ENCODE measurements around the gene EMSY.
A peak's percentile ranks its signal among the peaks of the same experiment; 100 is the strongest.
"Not testable (repeated sequence)": the region's sequence is repeated elsewhere in the genome, so short reads cannot be mapped to it uniquely, and the experiment has no call there.

The EMSY gene

GRCh38 chr11:76561245-76561644 lies 116.4 kb downstream of the EMSY start:
- Histone ChIP-seq H3K9me3 (ENCODE audit: control insufficient read depth in 5 of 5, low read length in 5 of 5) (no peaks in the 10 kb centered on the region), H3K27me3 (ENCODE audit: control insufficient read depth in 5 of 5, insufficient read depth in 4 of 5, low read length in 5 of 5) (peaks cover 2 to 15% (median 6%) of the 10 kb centered on the region in 5 donors), H3K9ac (ENCODE audit: low read length in 5 of 5) (peak overlapping the region in 1 of 5 donors; percentile 23), H3K36me3 (ENCODE audit: control insufficient read depth in 5 of 5, insufficient read depth in 5 of 5, low read length in 5 of 5) (no peaks in the 10 kb centered on the region), H3K4me1 (ENCODE audit: control insufficient read depth in 5 of 5, insufficient read depth in 5 of 5, low read length in 5 of 5) (peaks cover 0 to 29% (median 7%) of the 10 kb centered on the region in 5 donors), H3K4me3 (ENCODE audit: low read depth in 1 of 5, low read length in 5 of 5) (no peak overlapping the region), H3K27ac (ENCODE audit: low read depth, low read length) (no peak overlapping the region)

- Histone ChIP-seq H3K4me1 (ENCODE audit: control insufficient read depth in 5 of 5, insufficient read depth in 5 of 5, low read length in 5 of 5) (peaks cover 0 to 29% (median 7%) of the 10 kb centered on the region in 5 donors), H3K9ac (ENCODE audit: low read length in 5 of 5) (no peak overlapping the region), H3K27ac (ENCODE audit: low read depth, low read length) (no peak overlapping the region), H3K27me3 (ENCODE audit: control insufficient read depth in 5 of 5, insufficient read depth in 4 of 5, low read length in 5 of 5) (peaks cover 2 to 15% (median 6%) of the 10 kb centered on the region in 5 donors), H3K4me3 (ENCODE audit: low read depth in 1 of 5, low read length in 5 of 5) (no peak overlapping the region), H3K36me3 (ENCODE audit: control insufficient read depth in 5 of 5, insufficient read depth in 5 of 5, low read length in 5 of 5) (no peaks in the 10 kb centered on the region), H3K9me3 (ENCODE audit: control insufficient read depth in 5 of 5, low read length in 5 of 5) (no peaks in the 10 kb centered on the region)
Observed at GRCh38 chr11:76562541-76562940, 117.7 kb downstream of the EMSY start.

GRCh38 chr11:76564364-76564763 lies 119.5 kb downstream of the EMSY start:
- peaks cover 2 to 15% (median 6%) of the 10 kb centered on the region in 5 donors for H3K27me3 ChIP-seq (ENCODE audit: control insufficient read depth in 5 of 5, insufficient read depth in 4 of 5, low read length in 5 of 5)
- H3K4me1 ChIP-seq (ENCODE audit: control insufficient read depth in 5 of 5, insufficient read depth in 5 of 5, low read length in 5 of 5), result peaks cover 0 to 26% (median 7%) of the 10 kb centered on the region in 5 donors
- no peak overlapping the region for H3K9ac ChIP-seq (ENCODE audit: low read length in 5 of 5)
- no peak overlapping the region for H3K27ac ChIP-seq (ENCODE audit: low read depth, low read length)
- H3K36me3 ChIP-seq (ENCODE audit: control insufficient read depth in 5 of 5, insufficient read depth in 5 of 5, low read length in 5 of 5), result no peaks in the 10 kb centered on the region
- H3K9me3 ChIP-seq (ENCODE audit: control insufficient read depth in 5 of 5, low read length in 5 of 5), result no peaks in the 10 kb centered on the region
- no peak overlapping the region for H3K4me3 ChIP-seq (ENCODE audit: low read depth in 1 of 5, low read length in 5 of 5)

- no peaks in the 10 kb centered on the region for H3K9me3 ChIP-seq (ENCODE audit: control insufficient read depth in 5 of 5, low read length in 5 of 5)
- no peaks in the 10 kb centered on the region for H3K36me3 ChIP-seq (ENCODE audit: control insufficient read depth in 5 of 5, insufficient read depth in 5 of 5, low read length in 5 of 5)
- no peak overlapping the region for H3K4me3 ChIP-seq (ENCODE audit: low read depth in 1 of 5, low read length in 5 of 5)
- H3K4me1 ChIP-seq (ENCODE audit: control insufficient read depth in 5 of 5, insufficient read depth in 5 of 5, low read length in 5 of 5), result peaks cover 0 to 6% (median 0%) of the 10 kb centered on the region in 5 donors
- H3K27me3 ChIP-seq (ENCODE audit: control insufficient read depth in 5 of 5, insufficient read depth in 4 of 5, low read length in 5 of 5), result peaks cover 0 to 7% (median 0%) of the 10 kb centered on the region in 5 donors
- H3K9ac ChIP-seq (ENCODE audit: low read length in 5 of 5), result no peak overlapping the region
- no peak overlapping the region for H3K27ac ChIP-seq (ENCODE audit: low read depth, low read length)
Observed at GRCh38 chr11:76566811-76567210, 122.0 kb downstream of the EMSY start.

GRCh38 chr11:76567261-76567660 lies 122.4 kb downstream of the EMSY start:
- peaks cover 0 to 4% (median 0%) of the 10 kb centered on the region in 5 donors for H3K27me3 ChIP-seq (ENCODE audit: control insufficient read depth in 5 of 5, insufficient read depth in 4 of 5, low read length in 5 of 5)
- H3K27ac ChIP-seq (ENCODE audit: low read depth, low read length), result no peak overlapping the region
- no peak overlapping the region for H3K9ac ChIP-seq (ENCODE audit: low read length in 5 of 5)
- no peak overlapping the region for H3K4me3 ChIP-seq (ENCODE audit: low read depth in 1 of 5, low read length in 5 of 5)
- no peaks in the 10 kb centered on the region for H3K36me3 ChIP-seq (ENCODE audit: control insufficient read depth in 5 of 5, insufficient read depth in 5 of 5, low read length in 5 of 5)
- H3K4me1 ChIP-seq (ENCODE audit: control insufficient read depth in 5 of 5, insufficient read depth in 5 of 5, low read length in 5 of 5), result peaks cover 0 to 5% (median 0%) of the 10 kb centered on the region in 5 donors
- no peaks in the 10 kb centered on the region for H3K9me3 ChIP-seq (ENCODE audit: control insufficient read depth in 5 of 5, low read length in 5 of 5)

- Histone ChIP-seq H3K4me1 (ENCODE audit: control insufficient read depth in 5 of 5, insufficient read depth in 5 of 5, low read length in 5 of 5) (no peaks in the 10 kb centered on the region), H3K9ac (ENCODE audit: low read length in 5 of 5) (no peak overlapping the region), H3K27ac (ENCODE audit: low read depth, low read length) (no peak overlapping the region), H3K36me3 (ENCODE audit: control insufficient read depth in 5 of 5, insufficient read depth in 5 of 5, low read length in 5 of 5) (no peaks in the 10 kb centered on the region), H3K9me3 (ENCODE audit: control insufficient read depth in 5 of 5, low read length in 5 of 5) (no peaks in the 10 kb centered on the region), H3K4me3 (ENCODE audit: low read depth in 1 of 5, low read length in 5 of 5) (no peak overlapping the region), H3K27me3 (ENCODE audit: control insufficient read depth in 5 of 5, insufficient read depth in 4 of 5, low read length in 5 of 5) (no peaks in the 10 kb centered on the region)
Observed at GRCh38 chr11:76568139-76568538, 123.3 kb downstream of the EMSY start.

GRCh38 chr11:76568621-76569020 lies 123.8 kb downstream of the EMSY start:
- H3K36me3 ChIP-seq (ENCODE audit: control insufficient read depth in 5 of 5, insufficient read depth in 5 of 5, low read length in 5 of 5), result no peaks in the 10 kb centered on the region
- H3K9ac ChIP-seq (ENCODE audit: low read length in 5 of 5), result no peak overlapping the region
- no peaks in the 10 kb centered on the region for H3K9me3 ChIP-seq (ENCODE audit: control insufficient read depth in 5 of 5, low read length in 5 of 5)
- H3K4me3 ChIP-seq (ENCODE audit: low read depth in 1 of 5, low read length in 5 of 5), result no peak overlapping the region
- no peaks in the 10 kb centered on the region for H3K4me1 ChIP-seq (ENCODE audit: control insufficient read depth in 5 of 5, insufficient read depth in 5 of 5, low read length in 5 of 5)
- H3K27ac ChIP-seq (ENCODE audit: low read depth, low read length), result no peak overlapping the region
- no peaks in the 10 kb centered on the region for H3K27me3 ChIP-seq (ENCODE audit: control insufficient read depth in 5 of 5, insufficient read depth in 4 of 5, low read length in 5 of 5)

GRCh38 chr11:76572181-76572875 lies 127.5 kb downstream of the EMSY start:
- not testable (repeated sequence) for H3K27ac ChIP-seq (ENCODE audit: low read depth, low read length); H3K9me3 ChIP-seq (ENCODE audit: control insufficient read depth in 5 of 5, low read length in 5 of 5); H3K4me3 ChIP-seq (ENCODE audit: low read depth in 1 of 5, low read length in 5 of 5); H3K9ac ChIP-seq (ENCODE audit: low read length in 5 of 5); H3K27me3 ChIP-seq (ENCODE audit: control insufficient read depth in 5 of 5, insufficient read depth in 4 of 5, low read length in 5 of 5); H3K4me1 ChIP-seq (ENCODE audit: control insufficient read depth in 5 of 5, insufficient read depth in 5 of 5, low read length in 5 of 5); H3K36me3 ChIP-seq (ENCODE audit: control insufficient read depth in 5 of 5, insufficient read depth in 5 of 5, low read length in 5 of 5)

- no peaks in the 10 kb centered on the region for H3K27me3 ChIP-seq (ENCODE audit: control insufficient read depth in 5 of 5, insufficient read depth in 4 of 5, low read length in 5 of 5)
- no peaks in the 10 kb centered on the region for H3K36me3 ChIP-seq (ENCODE audit: control insufficient read depth in 5 of 5, insufficient read depth in 5 of 5, low read length in 5 of 5)
- no peak overlapping the region for H3K4me3 ChIP-seq (ENCODE audit: low read depth in 1 of 5, low read length in 5 of 5)
- H3K9ac ChIP-seq (ENCODE audit: low read length in 5 of 5), result no peak overlapping the region
- no peaks in the 10 kb centered on the region for H3K9me3 ChIP-seq (ENCODE audit: control insufficient read depth in 5 of 5, low read length in 5 of 5)
- peaks cover 3 to 26% (median 14%) of the 10 kb centered on the region in 5 donors for H3K4me1 ChIP-seq (ENCODE audit: control insufficient read depth in 5 of 5, insufficient read depth in 5 of 5, low read length in 5 of 5)
- H3K27ac ChIP-seq (ENCODE audit: low read depth, low read length), result no peak overlapping the region
Observed at GRCh38 chr11:76574406-76574805, 129.6 kb downstream of the EMSY start.

GRCh38 chr11:76574879-76575278 lies 130.1 kb downstream of the EMSY start:
- H3K36me3 ChIP-seq (ENCODE audit: control insufficient read depth in 5 of 5, insufficient read depth in 5 of 5, low read length in 5 of 5), result no peaks in the 10 kb centered on the region
- H3K9me3 ChIP-seq (ENCODE audit: control insufficient read depth in 5 of 5, low read length in 5 of 5), result no peaks in the 10 kb centered on the region
- H3K27me3 ChIP-seq (ENCODE audit: control insufficient read depth in 5 of 5, insufficient read depth in 4 of 5, low read length in 5 of 5), result no peaks in the 10 kb centered on the region
- peaks cover 7 to 30% (median 17%) of the 10 kb centered on the region in 5 donors for H3K4me1 ChIP-seq (ENCODE audit: control insufficient read depth in 5 of 5, insufficient read depth in 5 of 5, low read length in 5 of 5)
- no peak overlapping the region for H3K27ac ChIP-seq (ENCODE audit: low read depth, low read length)
- no peak overlapping the region for H3K9ac ChIP-seq (ENCODE audit: low read length in 5 of 5)
- no peak overlapping the region for H3K4me3 ChIP-seq (ENCODE audit: low read depth in 1 of 5, low read length in 5 of 5)

All from subcutaneous abdominal adipose tissue (tissue), 5 donors.